ENCODE data around the gene ADIPOR2.
A peak's percentile ranks its signal among the peaks of the same experiment; 100 is the strongest.
"Not testable (repeated sequence)": the region's sequence is repeated elsewhere in the genome, so short reads cannot be mapped to it uniquely, and the experiment has no call there.

Gene ADIPOR2

GRCh38 chr12:1663440-1664132, 27.3 kb upstream of the ADIPOR2 start:
- no peak for DNase-seq (ENCODE audit: low read depth, low spot score)
- no peak overlapping the region for H3K27ac ChIP-seq

- H3K27ac ChIP-seq, result no peak overlapping the region
- DNase-seq (ENCODE audit: low read depth, low spot score), result no peak
These were observed 25.5 kb upstream of the ADIPOR2 start for GRCh38 chr12:1665366-1665765.

GRCh38 chr12:1666215-1666614, 24.7 kb upstream of the ADIPOR2 start:
- DNase-seq (ENCODE audit: low read depth, low spot score), result no peak
- H3K27ac ChIP-seq, result no peak overlapping the region

DNA sequence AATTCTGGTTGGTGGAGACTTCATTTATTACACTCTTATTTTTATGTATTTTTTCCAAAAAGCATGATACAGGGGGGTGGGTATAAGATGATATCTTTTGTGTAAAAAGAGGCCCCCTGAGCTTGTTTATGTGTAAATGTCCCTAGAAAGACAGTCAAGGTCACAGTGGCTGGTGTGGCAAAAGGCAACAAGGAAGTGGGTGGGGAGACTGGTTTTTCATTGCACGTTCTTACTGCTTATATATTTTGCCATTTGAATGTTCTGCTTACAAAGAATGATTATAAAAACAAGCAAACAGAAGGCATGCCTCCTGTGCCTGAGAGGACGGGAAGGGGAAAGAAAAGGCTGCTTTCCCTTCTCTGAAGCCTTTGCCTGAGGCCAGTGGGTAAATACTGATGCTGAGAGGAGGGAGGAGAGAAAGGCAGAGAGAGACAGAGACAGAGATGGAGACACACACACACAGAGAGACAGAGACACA, 24.1 kb upstream of the ADIPOR2 start:
- DNase-seq (ENCODE audit: low read depth, low spot score), result no peak
- H3K27ac ChIP-seq, result no peak overlapping the region

DNA sequence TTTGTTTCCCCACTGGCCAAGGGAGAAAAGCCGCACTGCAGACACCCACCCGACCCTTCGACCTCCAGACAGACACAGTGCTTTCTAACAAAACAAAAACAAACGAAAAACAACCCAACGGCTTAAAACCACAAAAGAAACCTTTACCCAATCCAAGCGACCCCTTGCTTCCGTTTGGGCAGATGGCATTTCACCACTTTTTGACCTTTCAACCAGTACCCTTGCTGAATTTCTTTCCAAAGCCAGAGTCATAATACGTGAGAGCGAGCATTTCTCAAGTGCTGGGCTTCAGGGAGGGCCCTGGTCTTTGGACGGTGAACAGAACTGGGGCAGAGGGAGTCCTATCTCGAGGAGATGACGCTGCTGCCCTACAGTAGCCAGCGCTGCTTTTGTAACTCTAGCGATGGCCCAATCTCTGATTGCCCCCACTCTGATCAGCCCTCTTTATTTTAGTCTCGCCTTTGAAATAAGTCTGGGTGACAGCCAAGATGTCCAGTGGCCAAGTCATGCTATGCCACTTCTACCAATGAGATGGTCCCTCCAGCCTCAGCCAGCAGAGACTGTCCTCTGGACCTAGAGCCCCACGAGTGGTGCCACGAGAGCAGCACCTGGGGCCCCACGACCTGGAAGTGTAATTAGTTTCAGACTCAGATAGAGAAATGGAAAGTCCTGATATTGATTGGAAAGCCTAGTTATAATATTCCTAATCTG, 21.9 kb upstream of the ADIPOR2 start:
- H3K27ac ChIP-seq, result no peak overlapping the region
- no peak for DNase-seq (ENCODE audit: low read depth, low spot score)

GRCh38 chr12:1670358-1671268, 20.3 kb upstream of the ADIPOR2 start:
- H3K27ac ChIP-seq, result peak overlapping the region; percentile 51
- no peak for DNase-seq (ENCODE audit: low read depth, low spot score)

- H3K27ac ChIP-seq, result no peak overlapping the region
- DNase-seq (ENCODE audit: low read depth, low spot score), result no peak
These were observed 14.8 kb upstream of the ADIPOR2 start for GRCh38 chr12:1676043-1676442.

- no peak for DNase-seq (ENCODE audit: low read depth, low spot score)
- H3K27ac ChIP-seq, result peak overlapping the region; percentile 29
These were observed 9.9 kb upstream of the ADIPOR2 start for GRCh38 chr12:1680804-1681492.

- H3K27ac ChIP-seq, result peak overlapping the region; percentile 29
- DNase-seq (ENCODE audit: low read depth, low spot score), result no peak
These were observed 9.4 kb upstream of the ADIPOR2 start for GRCh38 chr12:1681493-1681807.

GRCh38 chr12:1688086-1688710, 2.7 kb upstream of the ADIPOR2 start:
- H3K27ac ChIP-seq, result no peak overlapping the region
- no peak for DNase-seq (ENCODE audit: low read depth, low spot score)

DNA sequence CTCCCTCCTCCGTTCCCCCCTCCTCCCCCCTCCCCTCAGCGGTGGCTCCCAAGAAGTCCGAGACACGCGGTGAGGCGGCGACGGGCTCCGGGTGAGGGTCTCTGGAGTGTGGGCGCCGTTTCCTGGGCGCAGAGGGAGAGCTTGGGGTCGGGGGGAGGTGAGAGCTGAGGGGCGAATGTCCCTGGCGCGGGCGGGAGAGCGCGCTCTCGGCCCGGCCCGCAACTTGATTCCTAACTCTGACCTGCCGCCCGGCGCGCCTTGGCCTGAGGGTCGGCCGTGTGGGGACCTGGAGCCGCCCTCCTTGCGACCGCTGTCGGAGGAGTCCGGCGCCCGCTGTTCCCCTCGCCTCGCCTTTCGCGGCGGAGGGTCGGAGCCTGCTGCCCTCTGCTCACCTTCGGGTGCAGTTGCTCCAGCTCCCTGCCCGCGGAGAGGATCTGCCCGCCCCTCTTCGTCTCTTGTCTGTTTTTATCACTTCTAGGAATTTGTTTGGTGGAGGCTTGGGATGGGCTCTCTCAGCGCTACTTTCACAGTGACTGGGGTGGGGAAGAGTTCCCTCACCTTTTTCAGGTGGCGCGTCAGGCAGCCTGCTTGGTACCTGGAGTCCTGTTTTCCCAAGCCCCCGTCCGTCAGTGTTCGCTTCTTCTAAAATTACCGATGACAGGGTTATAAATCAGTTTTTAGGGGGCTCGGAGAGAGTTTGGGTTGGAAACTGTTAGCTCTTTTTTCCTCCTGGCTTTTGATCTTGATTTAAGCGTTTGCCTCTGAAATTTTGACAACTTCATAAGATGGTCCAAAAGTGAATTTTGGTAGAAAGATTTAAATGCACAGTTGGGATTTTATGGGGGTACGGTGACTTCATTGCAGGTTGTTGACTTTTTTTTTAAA, 495 bp downstream of the ADIPOR2 start:
- H3K27ac ChIP-seq, result peak overlapping the region; percentile 88
- no peak for DNase-seq (ENCODE audit: low read depth, low spot score)

GRCh38 chr12:1692226-1692625, 1.4 kb downstream of the ADIPOR2 start:
- no peak overlapping the region for H3K27ac ChIP-seq
- DNase-seq (ENCODE audit: low read depth, low spot score), result no peak

DNA sequence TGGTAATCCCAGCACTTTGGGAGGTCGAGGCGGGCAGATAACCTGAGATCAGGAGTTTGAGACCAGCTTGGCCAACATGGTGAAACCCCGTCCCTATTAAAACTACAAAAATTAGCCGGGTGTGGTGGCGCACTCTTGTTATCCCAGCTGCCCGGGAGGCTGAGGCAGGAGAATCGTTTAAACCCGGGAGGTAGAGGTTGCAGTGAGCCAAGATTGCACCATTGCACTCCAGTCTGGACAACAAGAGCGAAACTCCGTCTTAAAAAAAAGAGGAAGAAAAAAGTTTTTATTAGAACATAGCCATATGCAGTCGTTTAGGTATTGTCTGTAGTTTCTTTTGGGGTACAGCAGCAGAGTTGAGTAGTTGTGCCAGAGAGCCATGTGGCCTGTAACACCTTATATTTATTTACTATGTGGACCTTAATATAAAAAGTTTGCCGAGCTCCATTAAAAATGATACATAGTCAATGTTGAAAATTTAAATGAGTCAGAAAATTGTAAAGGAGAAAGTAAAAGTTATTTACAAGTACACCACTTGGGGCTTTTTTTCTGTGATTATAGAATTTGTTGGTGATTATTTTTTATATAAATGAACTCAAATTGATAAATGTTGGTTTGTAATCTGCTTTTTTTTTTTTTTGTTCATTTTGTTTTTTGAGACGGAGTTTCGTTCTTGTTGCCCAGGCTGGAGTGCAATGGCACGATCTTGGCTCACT, 2.2 kb downstream of the ADIPOR2 start:
- no peak overlapping the region for H3K27ac ChIP-seq
- no peak for DNase-seq (ENCODE audit: low read depth, low spot score)

DNA sequence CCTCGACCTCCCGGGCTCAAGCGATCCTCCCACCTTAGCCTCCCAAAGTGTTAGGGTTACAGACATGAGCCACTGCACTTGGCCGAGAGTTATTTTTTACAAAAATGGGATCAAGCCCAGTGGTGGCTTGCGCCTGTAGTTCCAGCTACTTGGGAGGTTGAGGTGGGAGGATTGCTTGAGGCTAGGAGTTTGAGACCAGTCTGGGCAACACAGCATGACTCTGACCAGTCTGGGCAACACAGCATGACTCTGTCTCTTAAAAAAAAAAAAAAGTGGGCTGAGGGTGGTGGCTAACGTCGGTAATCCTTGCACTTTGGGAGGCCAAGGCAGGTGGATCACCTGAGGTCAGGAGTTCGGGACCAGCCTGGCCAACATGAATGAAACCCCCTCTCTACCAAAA, 4.2 kb downstream of the ADIPOR2 start:
- not testable (repeated sequence) for DNase-seq (ENCODE audit: low read depth, low spot score); H3K27ac ChIP-seq

GRCh38 chr12:1695886-1696670, 5.2 kb downstream of the ADIPOR2 start:
- H3K27ac ChIP-seq, result no peak overlapping the region
- DNase-seq (ENCODE audit: low read depth, low spot score), result no peak

GRCh38 chr12:1696800-1697199, 5.9 kb downstream of the ADIPOR2 start:
- DNase-seq (ENCODE audit: low read depth, low spot score), result no peak
- H3K27ac ChIP-seq, result no peak overlapping the region

GRCh38 chr12:1697271-1697670, 6.4 kb downstream of the ADIPOR2 start:
- H3K27ac ChIP-seq, result no peak overlapping the region
- no peak for DNase-seq (ENCODE audit: low read depth, low spot score)

DNA sequence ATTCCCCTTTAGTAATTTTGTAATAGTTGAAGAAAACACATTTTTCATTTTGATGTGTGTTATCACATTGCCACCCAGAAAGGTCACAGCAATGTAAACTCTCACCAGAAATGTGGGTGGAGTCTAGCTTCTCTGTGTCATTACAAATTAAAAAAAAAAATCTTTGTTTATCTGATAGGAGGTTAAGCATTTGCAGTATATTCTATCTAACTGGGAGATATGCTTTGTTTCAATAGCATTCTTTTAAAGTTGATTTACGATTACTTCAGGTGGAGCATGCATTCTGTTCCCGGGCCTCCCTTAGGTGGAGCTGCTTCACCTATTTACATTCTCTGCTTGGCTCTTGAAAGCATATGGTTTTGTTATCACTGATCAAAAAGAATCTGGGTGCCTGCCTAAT, 7.8 kb downstream of the ADIPOR2 start:
- no peak for DNase-seq (ENCODE audit: low read depth, low spot score)
- no peak overlapping the region for H3K27ac ChIP-seq
